Spleen (tissue), 7 donors: ENCODE results near the gene ADRA2A.

Source experiments
- CTCF ChIP-seq, 11 experiments: fragments of 200-600 bp in 7 of 11; fragments of 450-650 bp in 4 of 11; sonication (generic) in 4 of 11; IDR thresholded peaks in 8 of 11; conservative IDR thresholded peaks in 3 of 11; 1 replicate in 7 of 11; 2 replicates in 4 of 11; pipeline versions ENCODE4 v1.4.0 to v1.8.0; 2016 to 2021; ENCODE audit warnings: antibody characterized with exemption in 11 of 11, inconsistent platforms in 4 of 11, mild to moderate bottlenecking in 1 of 11
- POLR2A ChIP-seq, 3 donors: fragments of 450-650 bp; IDR thresholded peaks; one replicate each; pipeline ENCODE4 v1.5.1; 2017; ENCODE audit warnings: antibody characterized with exemption in 3 of 3, mild to moderate bottlenecking in 1 of 3
- donor health status: DM: no; HTN: no; CAD: no; lungs with moderate emphysema.
- donor health status: DM: no; HTN: no; CAD: no.
- donor health status: DM: no; HTN: no; CAD: no.

DNA sequence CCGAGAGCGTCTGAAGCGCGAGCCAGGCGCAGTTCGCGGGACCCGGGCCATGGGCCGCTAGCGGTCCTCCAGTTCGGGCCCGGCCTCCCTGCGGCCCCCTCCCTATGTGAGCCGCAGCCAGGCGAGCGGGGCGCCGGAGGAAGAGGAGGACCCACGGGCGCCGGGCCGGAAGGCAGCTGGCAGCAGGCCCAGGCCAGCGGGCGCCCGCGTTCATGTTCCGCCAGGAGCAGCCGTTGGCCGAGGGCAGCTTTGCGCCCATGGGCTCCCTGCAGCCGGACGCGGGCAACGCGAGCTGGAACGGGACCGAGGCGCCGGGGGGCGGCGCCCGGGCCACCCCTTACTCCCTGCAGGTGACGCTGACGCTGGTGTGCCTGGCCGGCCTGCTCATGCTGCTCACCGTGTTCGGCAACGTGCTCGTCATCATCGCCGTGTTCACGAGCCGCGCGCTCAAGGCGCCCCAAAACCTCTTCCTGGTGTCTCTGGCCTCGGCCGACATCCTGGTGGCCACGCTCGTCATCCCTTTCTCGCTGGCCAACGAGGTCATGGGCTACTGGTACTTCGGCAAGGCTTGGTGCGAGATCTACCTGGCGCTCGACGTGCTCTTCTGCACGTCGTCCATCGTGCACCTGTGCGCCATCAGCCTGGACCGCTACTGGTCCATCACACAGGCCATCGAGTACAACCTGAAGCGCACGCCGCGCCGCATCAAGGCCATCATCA, 1.1 kb downstream of the ADRA2A start:
- TF ChIP-seq CTCF (IDR thresholded peaks at IDR 0.05 in 8 of 11, conservative IDR thresholded peaks at IDR 0.05 in 3 of 11) (peak in 1 of 11 experiments; percentile 11), POLR2A (IDR thresholded peaks at IDR 0.05) (no peak)
